H1 (cell line): Measurements from ENCODE around the gene SEMA4D. TPM values are rescaled to one million over a fixed set of nuclear protein-coding genes. Genes with fewer than 3 reads are reported as not detected.

ENCODE experiments used
- KDM1A ChIP-seq: fragments of 200-600, 300-600 bp; sonication (generic); IDR thresholded peaks from 2 replicates; pipeline ENCODE4 v1.7.1; 2016; ENCODE audit warnings: mild to moderate bottlenecking, low read length, borderline replicate concordance
- RFX5 ChIP-seq: IDR thresholded peaks from 2 replicates; pipeline ENCODE4 v1.6.1; 2011; ENCODE audit warnings: low read depth, low read length, improper control_type of control experiment, borderline replicate concordance
- SIN3A ChIP-seq, 2 experiments: IDR thresholded peaks in 1 of 2; conservative IDR thresholded peaks in 1 of 2; 2 replicates each; pipeline ENCODE4 v1.6.1; 2011 to 2012; ENCODE audit warnings: low read length in 2 of 2, improper control_type of control experiment in 1 of 2, low read depth in 1 of 2, mild to moderate bottlenecking in 1 of 2
- TAF7 ChIP-seq: optimal IDR thresholded peaks from 2 replicates; pipeline ENCODE3; 2011; ENCODE audit warnings: low read depth, mild to moderate bottlenecking, inconsistent platforms, low read length, moderate library complexity, borderline replicate concordance
- TBP ChIP-seq: IDR thresholded peaks from 2 replicates; pipeline ENCODE4 v1.6.1; 2011; ENCODE audit warnings: low read depth, low read length, improper control_type of control experiment
- polyA plus RNA-seq, 7 experiments: library from polyadenylated mRNA; depleted of rRNA in 3 of 7; stranded (reverse) in 5 of 7; unstranded in 2 of 7; fragments of >200 nt in 5 of 7; fragments of 200-250 nt in 2 of 7; gene quantifications; 1 replicate in 5 of 7; 2 replicates in 1 of 7; 4 replicates in 1 of 7; pipeline versions ENCODE4 v1.2.1 to v1.2.3, GENCODE V29; 2011 to 2013; ENCODE audit warnings: missing spikeins in 2 of 7, mixed read lengths in 2 of 7
- total RNA-seq: library from RNA; stranded (reverse); fragmentation: NEBNext Ultra II Directional; extraction: Animal tissue kit (Norgen Biotek cat#: 25700); gene quantifications from 2 replicates; pipeline ENCODE4 v1.2.1, GENCODE V29; 2021

Gene SEMA4D
- total and polyA plus RNA-seq, 2 of the 8 experiments (the other 6 are each of a cell fraction or from before 2014, with no cell fraction given) = 21.0 to 70.4 TPM

GRCh38 chr9:89533411-89534095 lies 35.6 kb upstream of the SEMA4D start (continued):
- TF ChIP-seq TAF7 = no peak
- TF ChIP-seq SIN3A (conservative IDR thresholded peaks at IDR 0.05 in 1 of 2, IDR thresholded peaks at IDR 0.05 in 1 of 2; ENCODE audit: low read depth in 1 of 2, low read length in 2 of 2) = no peak
- no peak for TF ChIP-seq RFX5
- no peak for TF ChIP-seq KDM1A
- no peak for TF ChIP-seq TBP
